Measurements from ENCODE around the gene ACSF3. TPM values are rescaled to one million over a fixed set of nuclear protein-coding genes. Genes with fewer than 3 reads are reported as not detected.

Gene ACSF3
- total and polyA plus RNA-seq, 2 donors (not counting 1 experiment from before 2014, with no cell fraction given): 45.2 to 113 TPM

GRCh38 chr16:89080196-89080853, 13.3 kb upstream of the ACSF3 start:
- TF ChIP-seq EZH2 (IDR thresholded peaks at IDR 0.05; ENCODE audit: borderline replicate concordance, insufficient read depth, low read depth, low read length, poor library complexity, severe bottlenecking) (no peak), CTCF (IDR thresholded peaks at IDR 0.05) (no peak)
- WGBS (ENCODE audit: insufficient coverage): 94% methylated on average over 33 of the region's 33 CpGs
- Histone ChIP-seq H4K20me1 (ENCODE audit: control insufficient read depth, insufficient read depth, low read length, poor library complexity, severe bottlenecking) (no peaks in the 10 kb centered on the region), H3K36me3 (replicated peaks in 1 of 2; ENCODE audit: control extremely low read depth in 1 of 2, control insufficient read depth in 1 of 2, extremely low read depth in 1 of 2, insufficient read depth in 2 of 2, low read length in 1 of 2) (no peaks in the 10 kb centered on the region), H3K4me3 (ENCODE audit: control extremely low read depth in 1 of 5, extremely low read depth in 1 of 5, insufficient read depth in 1 of 5, low read depth in 2 of 5, low read length in 4 of 5) (no peak overlapping the region), H3K9me3 (ENCODE audit: control extremely low read depth in 1 of 3, control insufficient read depth in 2 of 3, insufficient read depth in 1 of 3, low read length in 2 of 3) (peaks cover 0 to 2% (median 0%) of the 10 kb centered on the region in 3 donors), H3K9ac (ENCODE audit: low read length) (no peak overlapping the region), H2AFZ (ENCODE audit: insufficient read depth, low read depth, low read length, poor library complexity, severe bottlenecking) (no peak overlapping the region), H3K79me2 (ENCODE audit: control insufficient read depth, insufficient read depth, low read length) (no peaks in the 10 kb centered on the region), H3K4me2 (replicated peaks; ENCODE audit: low read depth, low read length, poor library complexity, severe bottlenecking) (no peak overlapping the region), H3K4me1 (ENCODE audit: control insufficient read depth in 2 of 2, insufficient read depth in 2 of 2, low read length in 2 of 2) (peaks cover 4 to 7% of the 10 kb centered on the region in 2 donors), H3K27ac (ENCODE audit: low read length in 2 of 2) (no peak overlapping the region), H3K27me3 (replicated peaks in 1 of 4; ENCODE audit: control extremely low read depth in 1 of 4, control insufficient read depth in 3 of 4, insufficient read depth in 4 of 4, low read length in 3 of 4) (no peaks in the 10 kb centered on the region)
- ATAC-seq (ENCODE audit: low read depth): no peak
- Mint-ChIP-seq H3K27ac (no peak overlapping the region), H3K4me1 (peaks cover 11% of the 10 kb centered on the region), H3K9me3 (ENCODE audit: insufficient read depth) (no peaks in the 10 kb centered on the region), H3K27me3 (no peaks in the 10 kb centered on the region), H3K4me3 (no peak overlapping the region)
- CTCF ChIA-PET: no interaction called here
- intact Hi-C loops (cut with micrococcal nuclease): no loop called here
- DNase-seq: no peak
- POLR2A ChIA-PET: no interaction called here

- Histone ChIP-seq H3K4me3 (ENCODE audit: control extremely low read depth in 1 of 5, extremely low read depth in 1 of 5, insufficient read depth in 1 of 5, low read depth in 2 of 5, low read length in 4 of 5) (no peak overlapping the region), H3K4me2 (replicated peaks; ENCODE audit: low read depth, low read length, poor library complexity, severe bottlenecking) (no peak overlapping the region), H4K20me1 (ENCODE audit: control insufficient read depth, insufficient read depth, low read length, poor library complexity, severe bottlenecking) (no peaks in the 10 kb centered on the region), H3K36me3 (replicated peaks in 1 of 2; ENCODE audit: control extremely low read depth in 1 of 2, control insufficient read depth in 1 of 2, extremely low read depth in 1 of 2, insufficient read depth in 2 of 2, low read length in 1 of 2) (no peaks in the 10 kb centered on the region), H2AFZ (ENCODE audit: insufficient read depth, low read depth, low read length, poor library complexity, severe bottlenecking) (no peak overlapping the region), H3K9ac (ENCODE audit: low read length) (no peak overlapping the region), H3K4me1 (ENCODE audit: control insufficient read depth in 2 of 2, insufficient read depth in 2 of 2, low read length in 2 of 2) (peaks cover 4 to 7% of the 10 kb centered on the region in 2 donors), H3K27me3 (replicated peaks in 1 of 4; ENCODE audit: control extremely low read depth in 1 of 4, control insufficient read depth in 3 of 4, insufficient read depth in 4 of 4, low read length in 3 of 4) (no peaks in the 10 kb centered on the region), H3K27ac (ENCODE audit: low read length in 2 of 2) (no peak overlapping the region), H3K9me3 (ENCODE audit: control extremely low read depth in 1 of 3, control insufficient read depth in 2 of 3, insufficient read depth in 1 of 3, low read length in 2 of 3) (no peaks in the 10 kb centered on the region), H3K79me2 (ENCODE audit: control insufficient read depth, insufficient read depth, low read length) (no peaks in the 10 kb centered on the region)
- POLR2A ChIA-PET: no interaction called here
- Mint-ChIP-seq H3K4me3 (no peak overlapping the region), H3K9me3 (ENCODE audit: insufficient read depth) (no peaks in the 10 kb centered on the region), H3K27me3 (no peaks in the 10 kb centered on the region), H3K27ac (no peak overlapping the region), H3K4me1 (peaks cover 13% of the 10 kb centered on the region)
- DNase-seq (no peak), ATAC-seq (ENCODE audit: low read depth) (no peak)
- TF ChIP-seq CTCF (IDR thresholded peaks at IDR 0.05) (no peak), EZH2 (IDR thresholded peaks at IDR 0.05; ENCODE audit: borderline replicate concordance, insufficient read depth, low read depth, low read length, poor library complexity, severe bottlenecking) (no peak)
- CTCF ChIA-PET: no interaction called here
- intact Hi-C loops (cut with micrococcal nuclease): no loop called here
- WGBS (ENCODE audit: insufficient coverage): 95% methylated on average over 12 of the region's 13 CpGs
Measured at GRCh38 chr16:89081556-89081955, 12.1 kb upstream of the ACSF3 start.

Data from B cell (primary cell).